GM21576 (cell line): ENCODE results near the gene MYO1E.

Experiments
- ATAC-seq: cut with Tn5 transposase; IDR thresholded peaks from one replicate; pipeline ENCODE4 v1.9.1; 2021; ENCODE audit warnings: mild to moderate bottlenecking, moderate library complexity; ENCODE audit not compliant: unreplicated experiment

MYO1E gene

DNA sequence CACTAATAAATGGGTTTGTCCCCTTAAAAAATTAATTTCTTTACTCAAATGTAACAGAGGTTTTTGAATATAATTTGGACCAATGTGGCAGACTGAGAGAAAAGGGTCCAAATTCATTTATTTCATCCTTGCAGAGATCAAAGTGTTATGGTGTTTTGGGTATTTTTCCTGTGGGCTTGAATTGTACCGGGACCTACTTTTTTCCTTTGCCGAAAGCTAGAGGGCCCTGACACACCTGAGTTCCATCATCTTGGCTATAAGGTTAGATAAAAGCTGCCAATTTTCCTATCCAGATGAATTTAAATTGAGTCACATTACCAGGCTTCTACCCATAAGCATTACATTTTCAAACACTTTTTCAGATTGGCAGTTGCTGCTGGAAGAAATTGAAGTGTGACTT lies 266.8 kb downstream of the MYO1E start:
- no peak for ATAC-seq

DNA sequence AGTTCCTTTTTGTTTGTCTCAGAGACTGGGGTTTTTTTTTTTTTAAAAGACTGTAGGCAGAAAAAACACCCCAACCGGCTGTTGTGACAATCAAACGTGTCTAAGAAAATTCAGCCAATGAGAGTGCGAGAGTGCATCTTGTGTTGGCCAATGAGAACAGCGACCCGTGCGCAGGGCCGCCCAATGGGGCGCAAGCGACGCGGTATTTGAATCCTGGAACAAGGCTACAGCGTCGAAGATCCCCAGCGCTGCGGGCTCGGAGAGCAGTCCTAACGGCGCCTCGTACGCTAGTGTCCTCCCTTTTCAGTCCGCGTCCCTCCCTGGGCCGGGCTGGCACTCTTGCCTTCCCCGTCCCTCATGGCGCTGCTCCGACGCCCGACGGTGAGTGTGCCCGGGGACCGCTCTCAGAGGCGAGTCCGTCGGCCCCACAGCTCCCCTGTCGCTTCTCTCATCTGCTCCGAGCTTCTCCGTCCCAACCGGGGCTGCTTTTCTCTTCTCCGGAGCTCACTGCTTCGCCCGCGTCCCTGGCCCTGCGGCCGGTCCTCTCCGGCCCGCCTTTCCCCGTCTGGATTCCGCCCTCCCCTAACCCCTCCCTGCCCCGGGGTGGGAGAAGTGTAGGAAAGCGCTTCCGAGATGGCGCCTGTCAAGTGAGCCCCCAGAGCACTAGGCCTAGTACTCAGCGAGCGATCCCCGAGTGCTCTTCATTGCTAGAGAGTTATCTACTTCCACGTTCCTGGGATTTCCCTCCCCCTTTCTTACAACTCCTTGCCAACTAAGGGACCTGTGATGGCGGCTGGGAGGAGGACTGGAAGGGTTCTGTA lies 267.5 kb downstream of the MYO1E start, which contains the start of gene CCNB2:
TSS of gene CCNB2 (plus strand) at position 235 of the 821 bp plus-strand sequence. CDS start at position 358, 123 bp downstream.
- ATAC-seq, result peak; percentile 98

- ATAC-seq, result peak; percentile 34
Measured at GRCh38 chr15:59104602-59104911, 268.1 kb downstream of the MYO1E start.

DNA sequence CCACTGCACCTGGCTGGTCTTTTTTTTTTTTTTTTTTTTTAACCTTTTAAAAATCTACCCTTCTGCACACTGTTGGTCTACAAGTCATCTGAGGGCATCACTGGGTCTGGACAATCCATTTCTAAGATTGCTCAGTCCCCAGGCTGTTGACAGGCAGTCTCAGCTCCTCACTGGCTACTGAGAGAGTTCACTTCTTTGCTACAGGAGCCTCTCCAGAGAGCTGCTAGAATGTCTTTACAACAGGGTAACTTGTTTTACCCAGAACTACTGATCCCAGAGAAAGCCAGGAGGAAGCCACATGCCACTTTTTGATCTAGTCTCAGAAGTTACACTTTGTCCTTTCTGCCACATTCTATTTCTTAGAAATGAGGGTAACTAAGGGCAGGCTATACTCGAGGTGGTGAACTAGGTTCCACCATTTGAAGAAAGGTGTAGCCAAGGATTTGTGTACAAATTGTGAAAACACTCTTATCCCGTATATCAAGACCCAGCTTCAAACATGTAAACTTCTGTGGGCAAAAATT lies 273.4 kb downstream of the MYO1E start:
- ATAC-seq, result no peak

GRCh38 chr15:59096429-59096828 lies 276.2 kb downstream of the MYO1E start:
- ATAC-seq, result no peak

GRCh38 chr15:59094077-59094476 lies 278.6 kb downstream of the MYO1E start:
- no peak for ATAC-seq

GRCh38 chr15:59087731-59088130 lies 284.9 kb downstream of the MYO1E start:
- ATAC-seq, result no peak
